Stimulated activated CD8-positive, alpha-beta memory T cell treated with anti-CD3 and anti-CD28 coated beads, Interleukin-15, amount 100 ng/mL, for 1 hour (primary cell): ENCODE results near the gene COBL.

Source experiments
- DNase-seq: peaks from one replicate; pipeline ENCODE4 v3.0.0-alpha.2; 2020; ENCODE audit warnings: low read depth

Gene COBL

GRCh38 chr7:51274001-51274400 lies 42.6 kb downstream of the COBL start:
- DNase-seq, result no peak

GRCh38 chr7:51273360-51273759 lies 43.2 kb downstream of the COBL start:
- no peak for DNase-seq

- no peak for DNase-seq
These were observed 45.6 kb downstream of the COBL start for GRCh38 chr7:51270965-51271364.

DNA sequence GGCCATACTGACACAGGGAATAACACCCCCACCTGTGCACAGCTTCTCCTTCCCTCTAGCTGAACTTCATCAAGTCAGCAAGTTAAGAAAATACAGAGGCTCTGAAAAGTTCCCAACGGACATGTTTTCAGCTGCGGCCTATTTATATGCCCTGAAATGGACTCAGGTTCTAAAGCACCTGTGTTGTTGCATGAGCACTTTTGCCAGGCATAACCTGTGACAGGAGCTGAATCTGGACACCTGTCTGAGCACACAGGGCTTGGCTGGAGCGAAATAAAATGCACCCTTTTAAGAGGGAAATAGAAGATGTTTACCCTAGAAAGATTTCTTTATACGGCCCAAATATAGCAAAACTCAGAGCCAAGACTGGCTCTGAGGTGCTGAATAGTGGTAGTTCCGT lies 46.7 kb downstream of the COBL start:
- DNase-seq, result no peak

- DNase-seq, result no peak
These were observed 47.3 kb downstream of the COBL start for GRCh38 chr7:51269321-51269720.

DNA sequence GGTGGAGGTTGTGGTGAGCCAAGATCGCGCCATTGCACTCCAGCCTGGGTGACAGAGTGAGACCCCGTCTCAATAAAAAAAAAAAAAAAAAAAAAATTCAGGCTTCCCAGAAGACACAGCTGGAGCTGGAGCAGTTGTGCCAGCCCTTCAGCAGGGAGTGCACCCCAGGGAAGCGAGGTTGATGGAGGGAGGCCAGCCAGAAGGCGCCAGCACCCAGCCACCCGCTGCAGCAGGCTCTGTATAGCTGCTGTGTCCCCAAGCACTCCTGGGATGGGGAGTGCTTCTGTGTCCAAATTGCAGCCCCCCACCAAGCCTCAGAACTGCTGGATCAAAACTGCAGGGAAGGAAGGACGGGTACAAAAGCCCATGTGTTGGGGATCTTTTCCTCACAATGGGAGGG lies 47.8 kb downstream of the COBL start:
- no peak for DNase-seq

- DNase-seq, result no peak
These were observed 49.4 kb downstream of the COBL start for GRCh38 chr7:51267169-51267568.

- no peak for DNase-seq
These were observed 51.3 kb downstream of the COBL start for GRCh38 chr7:51265066-51265907.

DNA sequence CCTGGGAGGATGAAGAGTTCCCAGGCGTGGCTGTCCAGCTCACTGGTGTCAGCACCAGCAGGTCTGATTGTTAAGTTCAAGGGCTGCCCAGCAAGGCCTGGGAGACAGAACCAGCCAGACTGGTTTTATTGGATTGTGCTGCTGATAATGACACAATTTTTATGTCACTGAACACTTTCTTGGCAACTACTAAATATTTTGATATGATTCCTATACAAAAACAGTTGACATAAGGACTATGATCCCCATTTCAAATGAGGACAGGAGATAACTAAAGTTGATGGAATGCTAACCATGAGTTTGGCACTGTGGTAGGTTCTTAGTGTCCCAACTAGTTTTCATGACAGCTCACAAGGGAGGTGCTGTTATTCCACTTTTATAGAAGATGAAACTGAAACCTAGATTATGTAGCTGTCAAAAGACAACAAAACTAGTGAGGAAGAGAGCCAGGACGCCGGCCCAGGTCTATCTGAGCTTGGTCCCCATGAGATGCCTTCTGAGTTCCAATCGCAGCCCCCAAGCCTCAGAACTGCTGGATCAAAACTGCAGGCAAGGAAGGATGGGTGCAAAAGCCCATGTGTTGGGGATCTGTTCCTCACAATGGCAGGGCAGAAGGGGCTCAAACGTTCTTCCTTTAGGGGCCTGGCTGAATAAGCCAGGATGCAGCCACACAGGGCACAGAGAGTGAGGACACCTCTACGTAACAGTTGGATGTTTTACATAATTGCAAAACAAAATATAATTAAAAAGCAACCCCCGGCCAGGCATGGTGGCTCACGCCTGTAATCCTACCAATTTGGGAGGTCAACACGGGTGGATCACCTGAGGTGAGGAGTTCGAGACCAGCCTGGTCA lies 52.8 kb downstream of the COBL start:
- DNase-seq, result no peak

GRCh38 chr7:51262796-51263531 lies 53.6 kb downstream of the COBL start:
- DNase-seq, result no peak

- no peak for DNase-seq
These were observed 54.4 kb downstream of the COBL start for GRCh38 chr7:51261950-51262795.

DNA sequence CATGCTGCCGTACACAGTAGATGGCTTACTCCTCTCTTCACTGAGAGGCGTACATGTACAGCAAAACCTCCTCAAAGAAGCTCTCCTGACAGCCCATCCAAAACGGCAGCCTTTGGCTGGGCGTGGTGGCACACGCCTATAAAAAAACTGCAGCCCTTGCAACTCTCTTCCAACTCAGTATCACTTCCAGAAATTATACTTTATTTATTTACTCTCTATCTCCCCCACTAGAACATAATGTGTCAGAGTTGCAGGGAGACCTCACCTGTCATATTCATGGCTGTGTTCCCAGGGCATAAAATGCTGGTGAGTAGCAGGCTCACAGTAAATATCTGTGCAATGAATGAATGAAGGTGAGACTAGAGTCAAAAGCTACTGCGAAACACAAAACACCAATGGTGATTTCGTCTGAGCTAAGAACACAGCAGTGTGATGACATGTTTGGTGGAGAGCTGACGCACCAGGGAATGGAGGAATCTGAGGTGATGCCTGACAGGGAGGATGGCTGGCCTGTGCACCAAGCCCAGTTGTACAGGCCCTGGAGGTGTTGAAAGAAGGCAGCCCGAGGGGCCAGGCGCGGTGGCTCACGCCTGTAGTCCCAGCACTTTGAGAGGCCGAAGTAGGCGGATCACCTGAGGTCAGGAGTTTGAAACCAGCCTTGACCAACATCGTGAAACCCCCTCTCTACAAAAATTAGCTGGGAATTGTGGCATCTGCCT lies 55.3 kb downstream of the COBL start:
- DNase-seq, result no peak

DNA sequence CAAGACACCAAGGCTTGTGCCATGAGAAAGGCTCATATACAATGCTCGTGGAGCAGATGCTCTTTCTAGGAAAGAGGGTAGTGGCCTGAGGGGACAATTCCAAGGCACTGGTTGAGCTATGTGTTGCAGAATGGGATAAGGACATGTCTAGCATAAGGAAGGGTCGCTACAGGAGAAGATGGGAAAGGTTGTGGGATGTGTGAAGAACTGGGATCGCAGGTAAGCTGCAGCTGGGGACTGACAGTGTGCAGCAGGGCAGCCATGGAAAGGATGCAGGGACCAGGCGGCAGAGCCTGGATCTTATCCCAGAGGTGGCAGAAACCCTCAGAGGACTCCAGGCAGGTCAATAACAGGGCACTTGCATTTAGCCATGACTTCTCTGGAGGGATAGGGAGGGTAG lies 56.1 kb downstream of the COBL start:
- no peak for DNase-seq

DNA sequence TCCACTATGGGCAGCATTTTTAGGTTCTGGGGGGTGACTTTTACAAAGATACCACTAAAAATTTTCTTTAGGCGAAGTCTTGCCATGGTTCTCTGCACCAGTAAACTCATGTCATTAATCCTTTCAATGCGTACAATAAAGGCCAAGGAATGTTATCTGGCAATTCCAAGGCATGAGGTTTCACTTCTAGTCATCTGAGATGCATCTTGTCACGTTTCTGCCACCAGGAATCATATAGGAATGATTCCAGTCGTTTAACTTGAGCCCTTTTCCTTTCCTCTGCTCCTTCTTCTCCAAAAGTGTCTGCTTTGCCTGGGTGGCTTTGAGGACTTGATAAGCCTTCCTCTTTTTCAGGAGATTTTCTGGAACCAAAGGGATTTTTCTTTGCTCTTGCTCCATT lies 56.8 kb downstream of the COBL start:
- DNase-seq, result no peak

GRCh38 chr7:51256916-51257315 lies 59.7 kb downstream of the COBL start:
- DNase-seq, result no peak

DNA sequence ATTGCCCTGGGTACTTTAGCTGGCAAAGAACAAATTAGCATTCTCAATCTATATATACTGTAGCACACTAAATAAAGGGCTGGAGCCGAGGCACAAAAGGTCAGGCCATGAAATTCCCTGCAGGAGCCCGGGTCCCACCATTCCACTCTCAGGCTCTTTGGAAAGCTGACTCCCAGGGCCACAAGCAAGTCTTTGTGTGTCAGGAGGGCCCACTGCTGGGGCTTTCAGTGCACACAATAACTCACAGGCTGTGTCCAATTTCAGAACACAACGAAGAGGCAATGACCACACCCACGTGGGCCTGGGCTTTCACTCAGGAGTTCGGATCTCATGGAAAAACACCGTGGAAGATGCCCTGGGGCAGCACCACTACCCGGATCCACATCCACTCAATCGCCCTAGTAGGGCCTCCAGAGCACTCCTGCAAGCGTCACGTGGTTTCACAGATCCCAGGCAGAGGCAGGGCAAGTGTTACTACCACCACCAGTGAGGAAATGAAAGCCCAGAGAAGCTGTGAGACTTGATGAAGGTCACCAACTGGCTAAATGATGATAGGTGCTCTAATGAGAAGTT lies 60.3 kb downstream of the COBL start:
- no peak for DNase-seq

DNA sequence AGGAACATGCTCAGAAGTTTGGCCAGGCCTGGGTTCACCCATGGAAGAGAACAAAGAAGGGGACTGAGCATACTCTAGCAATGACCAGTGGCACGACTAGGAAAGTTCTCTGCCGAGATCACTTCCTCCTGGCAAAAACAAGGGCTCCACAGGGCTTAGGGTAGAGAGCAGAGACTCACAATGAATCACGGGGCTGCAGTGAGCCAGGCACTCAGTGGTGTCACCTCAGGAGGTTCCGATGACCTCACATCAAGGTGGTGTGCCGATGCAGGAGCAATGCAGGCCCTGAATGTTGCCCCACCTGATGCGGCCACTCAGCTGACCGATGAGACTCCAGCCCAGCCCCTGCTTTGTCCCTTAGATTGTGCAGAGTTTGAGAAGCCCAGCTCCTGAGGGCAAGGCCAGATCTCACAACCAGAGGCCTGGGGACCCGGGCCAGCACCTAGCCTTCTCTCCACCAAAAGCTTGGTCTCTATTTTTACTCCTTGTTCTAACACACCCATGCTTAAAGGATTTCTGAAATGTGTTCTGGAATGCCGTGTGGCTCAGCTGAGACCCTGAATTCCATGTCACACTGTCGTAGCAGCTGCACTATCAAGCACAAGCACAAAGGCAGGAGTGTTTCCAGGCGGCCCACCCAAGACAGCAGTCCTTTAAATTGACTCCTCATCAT lies 60.9 kb downstream of the COBL start:
- no peak for DNase-seq

DNA sequence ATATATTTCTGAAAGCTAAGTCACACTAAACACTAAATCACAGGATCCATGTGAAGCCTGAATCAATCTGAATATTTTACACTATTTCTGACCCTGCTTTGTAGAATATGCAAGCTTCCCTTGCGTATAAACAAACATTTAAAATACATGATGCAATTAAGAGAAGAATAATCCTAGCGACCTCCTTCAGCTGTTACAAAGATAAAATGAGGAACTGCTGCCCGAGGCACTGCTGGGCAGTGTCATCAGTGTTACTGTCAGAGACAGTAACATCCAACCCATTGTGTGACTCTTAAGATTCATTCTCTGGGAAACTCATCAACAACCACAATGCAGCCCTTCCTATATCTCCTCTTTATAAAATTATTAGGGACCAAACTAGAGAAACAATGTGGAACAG lies 61.6 kb downstream of the COBL start:
- DNase-seq, result no peak

- DNase-seq, result no peak
These were observed 63.5 kb downstream of the COBL start for GRCh38 chr7:51253157-51253556.

- no peak for DNase-seq
These were observed 65.3 kb downstream of the COBL start for GRCh38 chr7:51251290-51251689.
